MM.1S (cell line): ENCODE data around the gene EXOC3L4.

Experiments used
- DNase-seq: peaks from one replicate; pipeline ENCODE4 v3.0.0-alpha.2; 2015
- H2AFZ ChIP-seq: fragments of 300-600 bp; sonication (generic); 2 replicates; pipeline ENCODE4 v1.6.0; 2016; ENCODE audit warnings: antibody characterized with exemption, low read length
- H3F3A ChIP-seq: fragments of 300-600 bp; sonication (generic); 2 replicates; pipeline ENCODE4 v1.6.1; 2016; ENCODE audit warnings: mild to moderate bottlenecking, antibody characterized with exemption, low read length, moderate library complexity, mixed read lengths; ENCODE audit not compliant: insufficient read depth
- H3K27ac ChIP-seq: fragments of 300-600 bp; sonication (generic); 2 replicates; pipeline ENCODE4 v1.5.1; 2016; ENCODE audit warnings: mild to moderate bottlenecking, low read length
- H3K27me3 ChIP-seq: fragments of 300-600 bp; sonication (generic); replicated peaks from 2 replicates; pipeline ENCODE4 v1.6.0; 2016; ENCODE audit warnings: low read length; ENCODE audit not compliant: insufficient read depth
- H3K36me3 ChIP-seq: fragments of 300-600 bp; sonication (generic); replicated peaks from 2 replicates; pipeline ENCODE4 v1.6.1; 2016; ENCODE audit warnings: mild to moderate bottlenecking, low read length, mixed read lengths; ENCODE audit not compliant: insufficient read depth
- H3K4me1 ChIP-seq: fragments of 300-600 bp; sonication (generic); 2 replicates; pipeline ENCODE4 v1.6.1; 2016; ENCODE audit warnings: low read length, mixed read lengths
- H3K4me2 ChIP-seq: fragments of 300-600 bp; sonication (generic); 2 replicates; pipeline ENCODE4 v1.6.0; 2016; ENCODE audit warnings: low read depth, low read length
- H3K4me3 ChIP-seq: fragments of 300-600 bp; sonication (generic); 2 replicates; pipeline ENCODE4 v1.5.1; 2016; ENCODE audit warnings: low read length, mixed read lengths
- H3K79me2 ChIP-seq: fragments of 300-600 bp; sonication (generic); 2 replicates; pipeline ENCODE4 v1.6.1; 2016; ENCODE audit warnings: mixed run types, low read length, mixed read lengths
- H3K9ac ChIP-seq: fragments of 300-600 bp; sonication (generic); 2 replicates; pipeline ENCODE4 v1.6.1; 2016; ENCODE audit warnings: low read length, mixed read lengths
- H3K9me2 ChIP-seq: fragments of 300-600 bp; sonication (generic); replicated peaks from 2 replicates; pipeline ENCODE4 v1.6.1; 2016; ENCODE audit warnings: mild to moderate bottlenecking, low read length, mixed read lengths; ENCODE audit not compliant: insufficient read depth
- H3K9me3 ChIP-seq: fragments of 300-600 bp; sonication (generic); replicated peaks from 2 replicates; pipeline ENCODE4 v1.6.1; 2016; ENCODE audit warnings: mild to moderate bottlenecking, low read length, mixed read lengths; ENCODE audit not compliant: insufficient read depth
- H4K20me1 ChIP-seq: fragments of 300-600 bp; sonication (generic); 2 replicates; pipeline ENCODE4 v1.6.1; 2016; ENCODE audit warnings: mild to moderate bottlenecking, low read length, moderate library complexity, mixed read lengths; ENCODE audit not compliant: insufficient read depth
- CTCF ChIP-seq: fragments of 300-600 bp; sonication (generic); IDR thresholded peaks from 2 replicates; pipeline ENCODE4 v1.5.1; 2016; ENCODE audit warnings: antibody characterized with exemption, low read length, mixed read lengths
- EZH2 ChIP-seq: fragments of 300-600 bp; sonication (generic); optimal IDR thresholded peaks from 2 replicates; pipeline ENCODE3; 2017; ENCODE audit warnings: low read depth, mild to moderate bottlenecking, antibody characterized with exemption, low read length, mixed read lengths
- EZH2phosphoT487 ChIP-seq: fragments of 300-600 bp; sonication (generic); IDR thresholded peaks from 2 replicates; pipeline ENCODE4 v1.6.1; 2018; ENCODE audit warnings: antibody characterized with exemption, low read length

Gene EXOC3L4

DNA sequence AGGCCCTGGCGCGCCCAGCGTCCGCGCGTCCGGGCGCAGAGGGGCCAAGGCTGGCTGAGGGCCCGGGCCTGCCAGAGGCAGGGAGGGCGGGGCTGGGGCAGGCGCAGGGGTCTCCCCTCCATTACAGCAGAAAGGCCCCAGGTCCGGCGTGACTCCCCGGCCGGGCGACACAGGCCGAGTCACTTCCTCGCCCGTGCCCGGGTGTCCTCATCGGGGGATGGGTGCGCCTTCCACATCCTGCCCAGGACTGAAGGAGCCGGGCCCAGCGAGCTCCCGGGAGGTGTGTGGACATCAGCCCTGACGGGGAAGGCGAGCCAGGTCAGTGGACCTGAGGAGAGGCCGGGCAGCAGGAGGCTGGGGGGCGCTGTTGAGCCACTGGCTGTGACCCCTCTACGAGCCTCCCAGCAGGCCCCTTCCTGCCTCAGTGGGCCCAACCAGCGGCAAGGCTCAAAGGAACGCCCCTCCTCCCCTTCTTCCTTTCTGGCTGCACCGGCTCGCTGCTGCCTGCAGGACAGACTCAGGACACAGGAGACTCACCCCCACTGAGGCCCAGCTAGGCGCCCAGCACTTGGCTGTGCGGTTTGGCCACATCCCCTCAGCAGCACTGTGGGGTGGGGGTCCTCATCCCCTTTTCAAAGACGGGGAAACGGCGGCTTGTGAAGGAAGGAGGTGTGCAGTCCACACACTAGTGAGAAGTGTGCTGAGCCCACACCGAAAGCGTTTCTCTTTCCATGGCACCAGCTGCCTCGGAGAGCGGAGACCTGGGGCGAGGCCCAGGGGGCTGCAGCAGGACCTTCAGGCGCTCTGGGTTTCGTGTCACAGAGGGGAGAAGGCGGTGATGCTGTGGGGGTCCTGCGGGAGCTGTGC, 29.3 kb downstream of the EXOC3L4 start:
- H3K9me3 ChIP-seq = no peaks in the 10 kb centered on the region
- H4K20me1 ChIP-seq = no peaks in the 10 kb centered on the region
- TF ChIP-seq EZH2phosphoT487 (no peak), CTCF (no peak), EZH2 (no peak)
- H3K4me1 ChIP-seq = no peaks in the 10 kb centered on the region
- H3K9me2 ChIP-seq = no peaks in the 10 kb centered on the region
- H3K36me3 ChIP-seq = no peaks in the 10 kb centered on the region
- no peak overlapping the region for H3K9ac ChIP-seq
- no peak for DNase-seq
- H3K4me2 ChIP-seq = no peak overlapping the region; the same call in 1 of the 2 replicates
- H3K4me3 ChIP-seq = no peak overlapping the region
- H3K27me3 ChIP-seq = peaks cover 11% of the 10 kb centered on the region
- no peak overlapping the region for H2AFZ ChIP-seq
- H3K27ac ChIP-seq = no peak overlapping the region
- no peaks in the 10 kb centered on the region for H3F3A ChIP-seq
- H3K79me2 ChIP-seq = no peaks in the 10 kb centered on the region

DNA sequence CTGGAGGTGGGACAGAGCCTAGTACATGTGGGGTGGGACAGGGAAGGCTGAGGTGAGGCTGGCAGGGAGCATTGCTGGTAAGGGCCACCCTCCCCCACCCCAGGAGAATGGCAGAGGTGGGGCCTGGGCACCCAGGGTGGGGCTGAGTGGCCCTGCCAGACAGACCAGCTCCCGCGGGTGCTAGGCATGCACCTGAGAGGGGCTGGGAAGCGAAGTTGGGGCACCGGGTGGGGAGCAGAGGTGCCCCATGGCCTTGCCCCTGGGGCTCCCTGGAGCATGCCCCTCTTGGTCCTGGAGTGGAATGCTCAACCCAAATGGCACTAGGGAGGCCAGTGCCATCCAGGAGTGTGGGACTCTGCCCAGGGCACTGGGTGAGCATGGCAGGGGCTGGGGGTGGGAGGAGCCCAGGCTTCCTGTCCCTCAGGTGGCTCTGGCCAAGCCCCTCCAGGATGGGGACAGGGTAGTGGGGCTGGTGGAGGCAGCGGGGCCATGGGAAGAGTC, 30.0 kb downstream of the EXOC3L4 start:
- H3K9ac ChIP-seq = no peak overlapping the region
- H3K27me3 ChIP-seq = peaks cover 11% of the 10 kb centered on the region
- no peaks in the 10 kb centered on the region for H3K9me3 ChIP-seq
- no peaks in the 10 kb centered on the region for H3F3A ChIP-seq
- H3K4me2 ChIP-seq = no peak overlapping the region
- H3K27ac ChIP-seq = no peak overlapping the region
- H4K20me1 ChIP-seq = no peaks in the 10 kb centered on the region
- TF ChIP-seq CTCF (no peak), EZH2phosphoT487 (no peak), EZH2 (no peak)
- no peaks in the 10 kb centered on the region for H3K36me3 ChIP-seq
- H3K4me3 ChIP-seq = no peak overlapping the region
- no peaks in the 10 kb centered on the region for H3K9me2 ChIP-seq
- no peak for DNase-seq
- no peaks in the 10 kb centered on the region for H3K4me1 ChIP-seq
- H3K79me2 ChIP-seq = no peaks in the 10 kb centered on the region
- no peak overlapping the region for H2AFZ ChIP-seq

GRCh38 chr14:103125098-103126070, 30.9 kb downstream of the EXOC3L4 start:
- Histone ChIP-seq H3K9me2 (no peaks in the 10 kb centered on the region), H3K9me3 (no peaks in the 10 kb centered on the region), H3K4me3 (no peak overlapping the region), H2AFZ (no peak overlapping the region), H3K27ac (no peak overlapping the region), H4K20me1 (no peaks in the 10 kb centered on the region), H3F3A (no peaks in the 10 kb centered on the region), H3K9ac (no peak overlapping the region), H3K79me2 (no peaks in the 10 kb centered on the region), H3K4me1 (no peaks in the 10 kb centered on the region), H3K4me2 (no peak overlapping the region), H3K27me3 (peaks cover 15% of the 10 kb centered on the region), H3K36me3 (no peaks in the 10 kb centered on the region)
- TF ChIP-seq CTCF (no peak), EZH2phosphoT487 (no peak), EZH2 (no peak)
- no peak for DNase-seq
